ENCODE measurements around the gene GOLGA6L24.
A peak's percentile ranks its signal among the peaks of the same experiment; 100 is the strongest.
"Not testable (repeated sequence)": the region's sequence is repeated elsewhere in the genome, so short reads cannot be mapped to it uniquely, and the experiment has no call there.

The GOLGA6L24 gene

GRCh38 chr15:28357984-28358383, at the start of gene GOLGA6L24:
TSS of gene GOLGA6L24 (minus strand) at chr15:28358084. CDS start at chr15:28358023, 61 bp downstream.
- H3K4me3 ChIP-seq (ENCODE audit: low read depth, low read length); H3K4me1 ChIP-seq (ENCODE audit: control insufficient read depth, insufficient read depth, low read length); H3K9me3 ChIP-seq (ENCODE audit: control insufficient read depth, insufficient read depth, low read depth, low read length); H3K9ac ChIP-seq (ENCODE audit: low read length); H3K27me3 ChIP-seq (ENCODE audit: control insufficient read depth, insufficient read depth, low read length); H3K27ac ChIP-seq (ENCODE audit: low read depth, low read length); H3K36me3 ChIP-seq (ENCODE audit: control insufficient read depth, insufficient read depth, low read length): not testable (repeated sequence)

- not testable (repeated sequence) for H3K4me3 ChIP-seq (ENCODE audit: low read depth, low read length); H3K9ac ChIP-seq (ENCODE audit: low read length); H3K9me3 ChIP-seq (ENCODE audit: control insufficient read depth, insufficient read depth, low read depth, low read length); H3K27ac ChIP-seq (ENCODE audit: low read depth, low read length); H3K27me3 ChIP-seq (ENCODE audit: control insufficient read depth, insufficient read depth, low read length); H3K4me1 ChIP-seq (ENCODE audit: control insufficient read depth, insufficient read depth, low read length); H3K36me3 ChIP-seq (ENCODE audit: control insufficient read depth, insufficient read depth, low read length)
Measured at GRCh38 chr15:28402774-28403435, 45.0 kb upstream of the GOLGA6L24 start.

- H3K9ac ChIP-seq (ENCODE audit: low read length); H3K9me3 ChIP-seq (ENCODE audit: control insufficient read depth, insufficient read depth, low read depth, low read length); H3K27ac ChIP-seq (ENCODE audit: low read depth, low read length); H3K27me3 ChIP-seq (ENCODE audit: control insufficient read depth, insufficient read depth, low read length); H3K4me3 ChIP-seq (ENCODE audit: low read depth, low read length); H3K36me3 ChIP-seq (ENCODE audit: control insufficient read depth, insufficient read depth, low read length); H3K4me1 ChIP-seq (ENCODE audit: control insufficient read depth, insufficient read depth, low read length): not testable (repeated sequence)
Measured at GRCh38 chr15:28396022-28396421, 38.1 kb upstream of the GOLGA6L24 start.

GRCh38 chr15:28380053-28380452, 22.2 kb upstream of the GOLGA6L24 start:
- H3K4me3 ChIP-seq (ENCODE audit: low read depth, low read length); H3K27me3 ChIP-seq (ENCODE audit: control insufficient read depth, insufficient read depth, low read length); H3K9ac ChIP-seq (ENCODE audit: low read length); H3K36me3 ChIP-seq (ENCODE audit: control insufficient read depth, insufficient read depth, low read length); H3K4me1 ChIP-seq (ENCODE audit: control insufficient read depth, insufficient read depth, low read length); H3K9me3 ChIP-seq (ENCODE audit: control insufficient read depth, insufficient read depth, low read depth, low read length); H3K27ac ChIP-seq (ENCODE audit: low read depth, low read length): not testable (repeated sequence)

GRCh38 chr15:28378364-28378763, 20.5 kb upstream of the GOLGA6L24 start, which contains the start of gene GOLGA8F:
TSS of gene GOLGA8F (plus strand) at chr15:28378664. CDS start at chr15:28378762, 98 bp downstream.
- H3K4me3 ChIP-seq (ENCODE audit: low read depth, low read length); H3K9me3 ChIP-seq (ENCODE audit: control insufficient read depth, insufficient read depth, low read depth, low read length); H3K9ac ChIP-seq (ENCODE audit: low read length); H3K27me3 ChIP-seq (ENCODE audit: control insufficient read depth, insufficient read depth, low read length); H3K27ac ChIP-seq (ENCODE audit: low read depth, low read length); H3K4me1 ChIP-seq (ENCODE audit: control insufficient read depth, insufficient read depth, low read length); H3K36me3 ChIP-seq (ENCODE audit: control insufficient read depth, insufficient read depth, low read length): not testable (repeated sequence)

GRCh38 chr15:28365502-28365901, 7.6 kb upstream of the GOLGA6L24 start:
- not testable (repeated sequence) for H3K9ac ChIP-seq (ENCODE audit: low read length); H3K4me1 ChIP-seq (ENCODE audit: control insufficient read depth, insufficient read depth, low read length); H3K36me3 ChIP-seq (ENCODE audit: control insufficient read depth, insufficient read depth, low read length); H3K4me3 ChIP-seq (ENCODE audit: low read depth, low read length); H3K27ac ChIP-seq (ENCODE audit: low read depth, low read length); H3K27me3 ChIP-seq (ENCODE audit: control insufficient read depth, insufficient read depth, low read length); H3K9me3 ChIP-seq (ENCODE audit: control insufficient read depth, insufficient read depth, low read depth, low read length)

GRCh38 chr15:28322129-28322588, 35.7 kb downstream of the GOLGA6L24 start, which contains the start of gene HERC2:
TSS of gene HERC2 (minus strand) at chr15:28322179. CDS start at chr15:28321433, 746 bp downstream.
- not testable (repeated sequence) for H3K4me1 ChIP-seq (ENCODE audit: control insufficient read depth, insufficient read depth, low read length); H3K36me3 ChIP-seq (ENCODE audit: control insufficient read depth, insufficient read depth, low read length); H3K27ac ChIP-seq (ENCODE audit: low read depth, low read length); H3K9me3 ChIP-seq (ENCODE audit: control insufficient read depth, insufficient read depth, low read depth, low read length); H3K27me3 ChIP-seq (ENCODE audit: control insufficient read depth, insufficient read depth, low read length)
- H3K9ac ChIP-seq (ENCODE audit: low read length) = peak within 1 kb of the TSS; percentile 34
- peak within 1 kb of the TSS; percentile 54 for H3K4me3 ChIP-seq (ENCODE audit: low read depth, low read length)

GRCh38 chr15:28321358-28322078, 36.4 kb downstream of the GOLGA6L24 start:
- Histone ChIP-seq H3K4me3 (ENCODE audit: low read depth, low read length) (peak overlapping the region; percentile 54), H3K9ac (ENCODE audit: low read length) (peak overlapping the region; percentile 34), H3K36me3 (ENCODE audit: control insufficient read depth, insufficient read depth, low read length) (peaks cover 13% of the 10 kb centered on the region)
- not testable (repeated sequence) for H3K27me3 ChIP-seq (ENCODE audit: control insufficient read depth, insufficient read depth, low read length); H3K27ac ChIP-seq (ENCODE audit: low read depth, low read length); H3K4me1 ChIP-seq (ENCODE audit: control insufficient read depth, insufficient read depth, low read length); H3K9me3 ChIP-seq (ENCODE audit: control insufficient read depth, insufficient read depth, low read depth, low read length)

- H3K4me3 ChIP-seq (ENCODE audit: low read depth, low read length) = not testable (repeated sequence)
Measured at GRCh38 chr15:28319725-28320124, 38.2 kb downstream of the GOLGA6L24 start.

GRCh38 chr15:28318828-28319227, 39.1 kb downstream of the GOLGA6L24 start:
- not testable (repeated sequence) for H3K4me1 ChIP-seq (ENCODE audit: control insufficient read depth, insufficient read depth, low read length); H3K9ac ChIP-seq (ENCODE audit: low read length); H3K9me3 ChIP-seq (ENCODE audit: control insufficient read depth, insufficient read depth, low read depth, low read length); H3K27ac ChIP-seq (ENCODE audit: low read depth, low read length); H3K4me3 ChIP-seq (ENCODE audit: low read depth, low read length); H3K27me3 ChIP-seq (ENCODE audit: control insufficient read depth, insufficient read depth, low read length)
- H3K36me3 ChIP-seq (ENCODE audit: control insufficient read depth, insufficient read depth, low read length) = peaks cover 23% of the 10 kb centered on the region

More at GRCh38 chr15:28319725-28320124, 38.2 kb downstream of the GOLGA6L24 start:
- peaks cover 18% of the 10 kb centered on the region for H3K36me3 ChIP-seq (ENCODE audit: control insufficient read depth, insufficient read depth, low read length)
- not testable (repeated sequence) for H3K27me3 ChIP-seq (ENCODE audit: control insufficient read depth, insufficient read depth, low read length); H3K27ac ChIP-seq (ENCODE audit: low read depth, low read length); H3K9me3 ChIP-seq (ENCODE audit: control insufficient read depth, insufficient read depth, low read depth, low read length); H3K4me1 ChIP-seq (ENCODE audit: control insufficient read depth, insufficient read depth, low read length); H3K9ac ChIP-seq (ENCODE audit: low read length)

- not testable (repeated sequence) for H3K9me3 ChIP-seq (ENCODE audit: control insufficient read depth, insufficient read depth, low read depth, low read length); H3K27ac ChIP-seq (ENCODE audit: low read depth, low read length); H3K27me3 ChIP-seq (ENCODE audit: control insufficient read depth, insufficient read depth, low read length); H3K4me3 ChIP-seq (ENCODE audit: low read depth, low read length); H3K9ac ChIP-seq (ENCODE audit: low read length); H3K4me1 ChIP-seq (ENCODE audit: control insufficient read depth, insufficient read depth, low read length)
- H3K36me3 ChIP-seq (ENCODE audit: control insufficient read depth, insufficient read depth, low read length) = peaks cover 27% of the 10 kb centered on the region
Measured at GRCh38 chr15:28318122-28318521, 39.8 kb downstream of the GOLGA6L24 start.
